D721Med (cell line): ENCODE data around the gene ATG4B.

Source experiments
- DNase-seq: peaks from one replicate; pipeline ENCODE4 v3.0.0; 2011; ENCODE audit warnings: low spot score; ENCODE audit not compliant: insufficient read length
- FAIRE-seq: peaks from 2 replicates; lab custom pipeline; 2011; peaks lifted over from hg19 to GRCh38; lab: Jason Lieb, UNC
- CTCF ChIP-seq: IDR thresholded peaks from 2 replicates; pipeline ENCODE4 v1.5.1; 2012; ENCODE audit warnings: mild to moderate bottlenecking, control low read depth; ENCODE audit not compliant: insufficient read depth; ENCODE audit errors: missing control alignments

Gene ATG4B

GRCh38 chr2:241598061-241598460, 39.4 kb upstream of the ATG4B start:
- DNase-seq: no peak
- FAIRE-seq: no peak
- no peak for TF ChIP-seq CTCF

DNA sequence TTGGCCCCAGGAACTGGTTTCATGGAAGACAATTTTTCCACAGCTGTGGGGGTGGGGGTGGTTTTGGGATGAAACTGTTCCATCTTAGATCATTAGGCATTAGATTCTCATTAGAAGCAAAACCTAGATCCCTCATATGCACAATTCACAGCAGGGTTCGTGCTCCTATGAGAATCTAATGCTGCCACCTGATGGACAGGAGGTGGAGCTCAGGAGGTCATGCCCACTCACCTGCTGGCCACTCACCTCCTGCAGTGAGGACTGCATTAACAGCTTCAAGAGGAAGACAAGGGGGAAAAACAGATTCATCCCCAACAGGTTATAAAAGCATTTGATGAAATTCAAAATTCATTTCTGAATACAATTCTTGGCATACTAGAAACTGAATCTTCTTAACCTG, 39.0 kb upstream of the ATG4B start:
- no peak for FAIRE-seq
- no peak for DNase-seq
- TF ChIP-seq CTCF: no peak

DNA sequence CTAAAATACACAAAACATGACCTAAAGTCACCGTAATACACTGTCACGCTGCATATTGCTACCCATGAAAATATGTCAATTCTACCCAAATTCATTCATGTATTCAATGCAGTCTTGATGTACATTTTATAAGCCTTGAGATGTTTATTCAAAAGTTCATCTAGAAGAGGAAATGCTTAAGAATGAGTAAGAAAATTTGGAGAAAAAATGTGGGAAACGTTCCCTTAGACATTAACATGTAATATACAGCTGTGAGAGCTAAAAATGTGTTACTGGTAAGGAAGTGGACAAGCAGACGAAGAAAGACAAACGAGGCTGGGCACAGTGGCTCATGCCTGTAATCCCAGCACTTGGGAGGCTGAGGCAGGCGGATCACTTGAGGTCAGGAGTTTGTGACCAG, 37.9 kb upstream of the ATG4B start:
- DNase-seq (no peak), FAIRE-seq (no peak)
- TF ChIP-seq CTCF: no peak

- no peak for TF ChIP-seq CTCF
- no peak for FAIRE-seq
- DNase-seq: no peak
Observed at GRCh38 chr2:241601841-241602240, 35.7 kb upstream of the ATG4B start.

DNA sequence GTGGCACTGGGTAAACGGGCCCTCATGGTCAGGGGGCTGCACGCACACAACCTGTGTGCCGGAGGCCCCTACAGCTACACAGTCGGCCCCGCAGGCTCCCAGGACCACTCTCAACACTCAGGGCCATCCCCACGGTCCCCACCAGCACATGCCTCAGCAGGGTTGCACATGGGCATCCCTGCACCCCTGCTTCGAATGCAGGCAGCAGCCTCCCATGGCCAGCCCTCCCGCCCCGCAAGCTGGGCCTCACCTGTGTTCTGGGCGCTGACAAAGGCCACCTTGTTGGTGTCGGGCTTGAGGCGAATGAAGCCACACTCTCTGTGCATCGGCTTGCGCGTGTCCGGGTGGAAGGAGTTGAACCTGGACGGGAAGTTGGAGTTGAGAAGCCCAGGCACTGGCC, 34.8 kb upstream of the ATG4B start:
- FAIRE-seq (no peak), DNase-seq (no peak)
- no peak for TF ChIP-seq CTCF

DNA sequence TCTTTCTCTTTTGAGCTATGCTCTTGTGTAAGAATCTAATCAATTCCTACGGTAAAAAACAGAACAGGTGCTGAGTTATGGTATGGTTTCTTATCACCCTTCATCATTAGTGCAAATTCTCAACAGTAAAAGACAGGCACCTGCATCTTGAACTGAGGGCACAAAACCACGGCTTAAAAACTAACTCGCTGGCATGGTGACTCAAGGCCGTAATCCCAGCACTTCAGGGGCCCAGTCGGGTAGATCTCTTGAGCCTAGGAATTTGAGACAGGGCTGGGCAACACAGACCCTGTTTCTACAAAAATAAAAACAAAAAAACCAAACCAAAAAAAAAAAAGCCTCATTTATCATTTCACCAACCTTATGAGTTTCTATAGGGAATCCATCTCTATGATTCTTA, 33.8 kb upstream of the ATG4B start:
- TF ChIP-seq CTCF: no peak
- no peak for FAIRE-seq
- no peak for DNase-seq

- FAIRE-seq: no peak
- DNase-seq: no peak
- TF ChIP-seq CTCF: no peak
Observed at GRCh38 chr2:241606186-241606585, 31.3 kb upstream of the ATG4B start.
